WERI-Rb-1 (cell line): ENCODE results near the gene AP4E1.

Source experiments
- DNase-seq: peaks from one replicate; pipeline ENCODE4 v3.0.0-alpha.2; 2020
- H3K27ac ChIP-seq: fragments of 250-450 bp; sonication (Bioruptor Pico); 2 replicates; pipeline ENCODE4 v1.5.1; 2020; ENCODE audit warnings: mild to moderate bottlenecking, moderate library complexity
- H3K27me3 ChIP-seq: fragments of 250-450 bp; sonication (Bioruptor Pico); 2 replicates; pipeline ENCODE4 v1.5.1; 2021; ENCODE audit warnings: mild to moderate bottlenecking, low read depth, moderate library complexity; ENCODE audit not compliant: insufficient read depth, severe bottlenecking
- H3K36me3 ChIP-seq: fragments of 250-450 bp; sonication (Bioruptor Pico); 2 replicates; pipeline ENCODE4 v1.5.1; 2020; ENCODE audit warnings: mild to moderate bottlenecking, moderate library complexity
- H3K4me3 ChIP-seq: 2 replicates; pipeline ENCODE4 v1.5.1; 2011; ENCODE audit warnings: low read depth, mild to moderate bottlenecking, control low read depth, low read length
- H3K9me3 ChIP-seq: fragments of 250-450 bp; sonication (Bioruptor Pico); 2 replicates; pipeline ENCODE4 v1.5.1; 2021; ENCODE audit warnings: mild to moderate bottlenecking, moderate library complexity; ENCODE audit not compliant: severe bottlenecking
- TF ChIP-seq, protein P1 (sequence below): IDR thresholded peaks from 2 replicates; pipeline ENCODE4 v1.5.1; 2011; ENCODE audit warnings: low read depth, mild to moderate bottlenecking, control low read depth, inconsistent platforms, low read length

Gene AP4E1

DNA sequence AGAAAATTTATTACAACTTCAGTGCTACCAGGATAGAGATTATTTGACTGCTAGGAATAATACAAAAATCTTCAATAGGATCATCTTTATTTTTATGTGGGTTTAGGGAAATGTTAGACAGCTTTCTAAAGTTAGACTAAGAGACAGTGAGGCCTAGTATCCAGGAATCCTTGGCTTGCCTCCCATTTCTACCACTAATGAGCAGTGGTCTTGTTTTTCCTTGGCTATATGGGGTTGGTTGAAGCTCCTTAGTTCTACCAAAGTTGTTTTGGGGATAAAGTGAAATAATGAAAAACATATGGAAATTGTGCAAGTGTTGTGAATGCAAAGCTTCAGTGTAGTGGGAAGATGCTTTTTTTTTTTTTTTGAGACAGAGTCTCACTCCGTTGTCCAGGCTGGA is 16.8 kb downstream of the AP4E1 start:
- DNase-seq: no peak
- Histone ChIP-seq H3K27ac (no peak overlapping the region), H3K9me3 (no peaks in the 10 kb centered on the region), H3K36me3 (peaks cover 3% of the 10 kb centered on the region), H3K4me3 (no peak overlapping the region), H3K27me3 (no peaks in the 10 kb centered on the region)
- TF ChIP-seq, protein P1, sequence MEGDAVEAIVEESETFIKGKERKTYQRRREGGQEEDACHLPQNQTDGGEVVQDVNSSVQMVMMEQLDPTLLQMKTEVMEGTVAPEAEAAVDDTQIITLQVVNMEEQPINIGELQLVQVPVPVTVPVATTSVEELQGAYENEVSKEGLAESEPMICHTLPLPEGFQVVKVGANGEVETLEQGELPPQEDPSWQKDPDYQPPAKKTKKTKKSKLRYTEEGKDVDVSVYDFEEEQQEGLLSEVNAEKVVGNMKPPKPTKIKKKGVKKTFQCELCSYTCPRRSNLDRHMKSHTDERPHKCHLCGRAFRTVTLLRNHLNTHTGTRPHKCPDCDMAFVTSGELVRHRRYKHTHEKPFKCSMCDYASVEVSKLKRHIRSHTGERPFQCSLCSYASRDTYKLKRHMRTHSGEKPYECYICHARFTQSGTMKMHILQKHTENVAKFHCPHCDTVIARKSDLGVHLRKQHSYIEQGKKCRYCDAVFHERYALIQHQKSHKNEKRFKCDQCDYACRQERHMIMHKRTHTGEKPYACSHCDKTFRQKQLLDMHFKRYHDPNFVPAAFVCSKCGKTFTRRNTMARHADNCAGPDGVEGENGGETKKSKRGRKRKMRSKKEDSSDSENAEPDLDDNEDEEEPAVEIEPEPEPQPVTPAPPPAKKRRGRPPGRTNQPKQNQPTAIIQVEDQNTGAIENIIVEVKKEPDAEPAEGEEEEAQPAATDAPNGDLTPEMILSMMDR: no peak

DNA sequence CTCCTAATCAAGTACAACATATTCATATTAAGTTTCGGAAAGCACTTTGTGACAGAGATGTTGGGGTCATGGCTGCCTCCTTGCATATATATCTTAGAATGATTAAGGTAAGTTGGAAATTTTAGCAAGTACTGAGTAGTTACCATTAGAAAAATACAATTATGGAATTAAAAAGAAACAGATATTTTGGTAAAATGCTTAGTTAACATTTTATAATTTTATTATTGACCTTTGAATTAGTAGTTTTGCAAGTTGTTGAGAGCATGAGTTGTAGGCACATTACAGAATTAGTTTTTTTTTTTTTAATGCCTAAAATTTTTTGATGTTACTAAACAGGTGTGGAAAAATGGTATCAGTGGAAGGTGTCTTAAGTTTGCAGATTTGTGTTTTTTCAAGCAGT is 20.6 kb downstream of the AP4E1 start:
- Histone ChIP-seq H3K27ac (no peak overlapping the region), H3K9me3 (no peaks in the 10 kb centered on the region), H3K36me3 (peaks cover 6% of the 10 kb centered on the region), H3K27me3 (no peaks in the 10 kb centered on the region), H3K4me3 (no peak overlapping the region)
- DNase-seq: no peak
- TF ChIP-seq, protein P1: no peak

DNA sequence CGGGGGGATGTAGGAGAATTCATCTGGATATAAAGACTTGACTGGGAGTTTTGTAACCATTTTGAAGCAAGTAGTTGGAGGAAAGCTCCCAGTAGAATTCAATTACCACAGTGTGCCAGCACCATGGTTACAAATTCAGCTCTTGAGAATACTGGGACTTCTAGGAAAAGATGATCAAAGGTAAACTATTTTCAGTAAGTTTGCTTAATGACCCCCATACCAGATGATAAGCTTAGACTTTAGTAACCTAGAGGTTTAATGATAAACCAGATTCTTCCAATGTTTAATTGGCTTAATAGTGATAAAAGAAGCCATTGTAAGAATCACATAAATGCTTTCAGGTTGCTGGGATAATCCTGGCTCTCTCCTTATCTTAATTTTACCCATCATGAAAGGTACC is 22.3 kb downstream of the AP4E1 start:
- Histone ChIP-seq H3K4me3 (no peak overlapping the region), H3K36me3 (peaks cover 6% of the 10 kb centered on the region), H3K27me3 (no peaks in the 10 kb centered on the region), H3K9me3 (no peaks in the 10 kb centered on the region), H3K27ac (no peak overlapping the region)
- TF ChIP-seq, protein P1: no peak
- no peak for DNase-seq

DNA sequence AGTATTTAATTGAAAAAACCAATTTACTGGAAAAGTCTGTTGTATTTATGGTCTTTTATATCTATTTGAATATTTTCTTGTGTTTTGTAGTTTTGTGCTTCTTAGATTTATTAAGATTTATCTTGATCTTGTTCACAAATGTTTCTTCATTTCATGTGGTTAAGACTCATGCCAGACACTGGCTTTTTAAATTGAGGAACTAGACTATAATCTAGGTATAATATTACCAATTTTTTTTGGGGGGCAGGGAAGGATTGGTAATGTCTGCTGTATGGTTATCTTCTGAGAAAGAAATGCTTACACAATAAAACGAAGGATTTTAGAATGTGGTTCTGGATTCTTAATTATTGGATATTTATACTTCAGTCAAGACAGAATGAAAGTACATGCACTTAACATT is 24.9 kb downstream of the AP4E1 start:
- peaks cover 3% of the 10 kb centered on the region for H3K36me3 ChIP-seq
- no peak overlapping the region for H3K27ac ChIP-seq
- H3K9me3 ChIP-seq: no peaks in the 10 kb centered on the region
- TF ChIP-seq, protein P1: no peak
- no peak for DNase-seq
- H3K27me3 ChIP-seq: no peaks in the 10 kb centered on the region
- H3K4me3 ChIP-seq: no peak overlapping the region

DNA sequence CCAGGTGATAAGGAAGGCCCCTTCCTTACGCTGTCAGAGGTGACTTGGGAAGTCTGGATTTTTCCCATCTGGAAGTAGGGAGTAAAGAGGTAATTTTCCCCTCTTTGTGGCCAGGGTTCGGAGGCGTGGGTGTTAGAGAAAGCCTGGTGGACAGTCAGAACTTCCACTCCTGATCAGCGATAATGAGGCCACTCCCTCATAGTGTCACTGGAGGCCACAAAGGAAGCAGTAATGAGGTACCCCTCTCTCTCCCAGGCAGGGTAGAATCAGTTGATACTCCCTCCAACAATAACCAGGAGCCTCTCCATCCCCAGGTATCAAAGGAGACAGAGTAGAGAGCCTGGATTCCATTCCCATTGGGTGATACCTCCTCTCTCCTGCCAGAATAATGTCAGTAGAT is 30.0 kb downstream of the AP4E1 start:
- Histone ChIP-seq H3K36me3 (no peaks in the 10 kb centered on the region; the same call in 1 of the 2 replicates), H3K27me3 (no peaks in the 10 kb centered on the region), H3K4me3 (no peak overlapping the region), H3K9me3 (no peaks in the 10 kb centered on the region), H3K27ac (no peak overlapping the region)
- no peak for DNase-seq
- TF ChIP-seq, protein P1: no peak

DNA sequence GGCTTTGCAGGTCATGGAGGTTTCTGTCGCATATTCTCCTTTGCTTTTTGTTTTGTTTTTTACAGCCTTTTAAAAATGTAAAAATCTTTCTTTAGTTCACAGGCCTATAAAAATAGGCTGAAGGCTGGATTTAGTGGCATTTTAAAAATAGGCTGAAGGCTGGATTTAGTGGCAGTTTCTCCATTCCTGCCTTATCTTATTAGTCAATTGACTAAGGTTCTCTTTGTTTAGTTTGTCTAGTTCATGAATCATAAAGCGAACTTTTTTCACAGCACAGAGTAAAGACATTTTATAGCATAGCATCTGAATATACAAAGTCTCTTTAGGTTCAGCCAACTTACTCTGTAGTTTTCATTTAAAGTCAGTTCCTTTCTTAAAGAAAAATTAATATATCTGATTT is 31.4 kb downstream of the AP4E1 start:
- no peak overlapping the region for H3K27ac ChIP-seq
- no peaks in the 10 kb centered on the region for H3K36me3 ChIP-seq
- H3K27me3 ChIP-seq: no peaks in the 10 kb centered on the region
- H3K9me3 ChIP-seq: no peaks in the 10 kb centered on the region
- DNase-seq: no peak
- no peak overlapping the region for H3K4me3 ChIP-seq
- TF ChIP-seq, protein P1: no peak
